HL-60 (cell line): ENCODE results near the gene TPD52L1.

Experiments
- DNase-seq, 2 experiments: peaks; one replicate each; pipeline ENCODE4 v3.0.0-alpha.2; 2010 to 2020; ENCODE audit warnings: low read depth in 1 of 2, low spot score in 1 of 2
- H3K27ac ChIP-seq: fragments of 250-450 bp; sonication (Bioruptor Pico); replicated peaks from 2 replicates; pipeline ENCODE4 v1.5.1; 2020; ENCODE audit warnings: mild to moderate bottlenecking, moderate library complexity
- H3K27me3 ChIP-seq: fragments of 250-450 bp; sonication (Bioruptor Pico); 2 replicates; pipeline ENCODE4 v1.5.1; 2021; ENCODE audit warnings: mild to moderate bottlenecking, moderate library complexity; ENCODE audit not compliant: insufficient read depth, poor library complexity, severe bottlenecking
- H3K4me3 ChIP-seq: replicated peaks from 2 replicates; pipeline ENCODE4 v1.5.1; 2011; ENCODE audit warnings: mild to moderate bottlenecking, control low read depth, low read length; ENCODE audit not compliant: insufficient read depth
- GABPA ChIP-seq: IDR thresholded peaks from 2 replicates; pipeline ENCODE4 v1.6.1; 2012; ENCODE audit warnings: low read depth
- POLR2AphosphoS5 ChIP-seq: IDR thresholded peaks from 2 replicates; pipeline ENCODE4 v1.6.1; 2012; ENCODE audit warnings: low read depth
- SPI1 ChIP-seq: IDR thresholded peaks from 2 replicates; pipeline ENCODE4 v1.6.1; 2012; ENCODE audit warnings: low read depth, mild to moderate bottlenecking, borderline replicate concordance
- TF ChIP-seq, protein P1 (sequence below): IDR thresholded peaks from one replicate; pipeline ENCODE4 v1.5.1; 2011; ENCODE audit warnings: low read length, control low read depth, inconsistent platforms; ENCODE audit not compliant: insufficient read depth
- TF ChIP-seq, protein P2 (sequence below): IDR thresholded peaks from 2 replicates; pipeline ENCODE4 v1.6.1; 2012; ENCODE audit warnings: low read depth; ENCODE audit not compliant: insufficient replicate concordance

Gene TPD52L1

DNA sequence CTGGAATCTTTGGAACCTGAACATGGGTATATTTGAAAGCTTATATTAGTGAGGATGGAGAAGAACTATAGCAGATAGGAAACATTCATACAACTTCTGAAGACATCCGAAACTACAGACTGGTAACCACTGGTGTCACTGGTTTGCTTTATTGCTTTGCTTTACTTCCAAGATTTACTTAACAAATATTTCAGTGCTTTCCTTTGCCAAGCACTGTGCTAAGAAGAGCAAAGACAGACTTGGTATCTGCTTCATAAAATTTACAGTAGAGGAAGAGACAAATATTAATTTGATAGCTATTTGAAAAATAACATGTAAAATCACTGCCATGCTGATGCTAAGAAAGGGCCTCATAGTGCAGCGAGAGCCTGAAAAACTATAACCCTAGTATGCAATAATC lies 1.8 kb downstream of the TPD52L1 start:
- Histone ChIP-seq H3K4me3 (no peak overlapping the region), H3K27ac (no peak overlapping the region), H3K27me3 (peaks cover 19% of the 10 kb centered on the region)
- no peak for DNase-seq
- TF ChIP-seq POLR2AphosphoS5 (no peak), GABPA (no peak), SPI1 (no peak)
- TF ChIP-seq, protein P1, sequence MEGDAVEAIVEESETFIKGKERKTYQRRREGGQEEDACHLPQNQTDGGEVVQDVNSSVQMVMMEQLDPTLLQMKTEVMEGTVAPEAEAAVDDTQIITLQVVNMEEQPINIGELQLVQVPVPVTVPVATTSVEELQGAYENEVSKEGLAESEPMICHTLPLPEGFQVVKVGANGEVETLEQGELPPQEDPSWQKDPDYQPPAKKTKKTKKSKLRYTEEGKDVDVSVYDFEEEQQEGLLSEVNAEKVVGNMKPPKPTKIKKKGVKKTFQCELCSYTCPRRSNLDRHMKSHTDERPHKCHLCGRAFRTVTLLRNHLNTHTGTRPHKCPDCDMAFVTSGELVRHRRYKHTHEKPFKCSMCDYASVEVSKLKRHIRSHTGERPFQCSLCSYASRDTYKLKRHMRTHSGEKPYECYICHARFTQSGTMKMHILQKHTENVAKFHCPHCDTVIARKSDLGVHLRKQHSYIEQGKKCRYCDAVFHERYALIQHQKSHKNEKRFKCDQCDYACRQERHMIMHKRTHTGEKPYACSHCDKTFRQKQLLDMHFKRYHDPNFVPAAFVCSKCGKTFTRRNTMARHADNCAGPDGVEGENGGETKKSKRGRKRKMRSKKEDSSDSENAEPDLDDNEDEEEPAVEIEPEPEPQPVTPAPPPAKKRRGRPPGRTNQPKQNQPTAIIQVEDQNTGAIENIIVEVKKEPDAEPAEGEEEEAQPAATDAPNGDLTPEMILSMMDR: no peak
- TF ChIP-seq, protein P2, sequence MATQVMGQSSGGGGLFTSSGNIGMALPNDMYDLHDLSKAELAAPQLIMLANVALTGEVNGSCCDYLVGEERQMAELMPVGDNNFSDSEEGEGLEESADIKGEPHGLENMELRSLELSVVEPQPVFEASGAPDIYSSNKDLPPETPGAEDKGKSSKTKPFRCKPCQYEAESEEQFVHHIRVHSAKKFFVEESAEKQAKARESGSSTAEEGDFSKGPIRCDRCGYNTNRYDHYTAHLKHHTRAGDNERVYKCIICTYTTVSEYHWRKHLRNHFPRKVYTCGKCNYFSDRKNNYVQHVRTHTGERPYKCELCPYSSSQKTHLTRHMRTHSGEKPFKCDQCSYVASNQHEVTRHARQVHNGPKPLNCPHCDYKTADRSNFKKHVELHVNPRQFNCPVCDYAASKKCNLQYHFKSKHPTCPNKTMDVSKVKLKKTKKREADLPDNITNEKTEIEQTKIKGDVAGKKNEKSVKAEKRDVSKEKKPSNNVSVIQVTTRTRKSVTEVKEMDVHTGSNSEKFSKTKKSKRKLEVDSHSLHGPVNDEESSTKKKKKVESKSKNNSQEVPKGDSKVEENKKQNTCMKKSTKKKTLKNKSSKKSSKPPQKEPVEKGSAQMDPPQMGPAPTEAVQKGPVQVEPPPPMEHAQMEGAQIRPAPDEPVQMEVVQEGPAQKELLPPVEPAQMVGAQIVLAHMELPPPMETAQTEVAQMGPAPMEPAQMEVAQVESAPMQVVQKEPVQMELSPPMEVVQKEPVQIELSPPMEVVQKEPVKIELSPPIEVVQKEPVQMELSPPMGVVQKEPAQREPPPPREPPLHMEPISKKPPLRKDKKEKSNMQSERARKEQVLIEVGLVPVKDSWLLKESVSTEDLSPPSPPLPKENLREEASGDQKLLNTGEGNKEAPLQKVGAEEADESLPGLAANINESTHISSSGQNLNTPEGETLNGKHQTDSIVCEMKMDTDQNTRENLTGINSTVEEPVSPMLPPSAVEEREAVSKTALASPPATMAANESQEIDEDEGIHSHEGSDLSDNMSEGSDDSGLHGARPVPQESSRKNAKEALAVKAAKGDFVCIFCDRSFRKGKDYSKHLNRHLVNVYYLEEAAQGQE: no peak

DNA sequence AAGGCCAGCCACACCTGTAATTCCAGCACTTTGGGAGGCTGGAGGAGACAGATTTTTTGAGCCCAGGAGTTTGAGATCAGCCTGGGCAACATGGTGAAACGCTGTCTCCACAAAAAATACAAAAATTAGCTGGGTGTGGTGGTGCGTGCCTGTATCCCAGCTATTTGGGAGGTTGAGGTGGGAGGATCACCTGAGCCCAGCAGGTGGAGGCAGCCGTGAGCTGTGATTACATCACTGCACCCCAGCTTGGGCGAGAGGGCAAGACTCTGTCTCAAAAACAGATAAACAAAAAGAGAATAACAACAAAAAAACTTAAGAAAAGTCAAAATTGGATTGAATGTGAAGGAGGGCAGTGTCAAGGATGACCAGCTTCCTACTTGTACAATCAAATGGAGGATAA lies 2.9 kb downstream of the TPD52L1 start:
- Histone ChIP-seq H3K27ac (no peak overlapping the region), H3K4me3 (no peak overlapping the region), H3K27me3 (peaks cover 19% of the 10 kb centered on the region)
- TF ChIP-seq GABPA (no peak), SPI1 (no peak)
- TF ChIP-seq, protein P1: no peak
- TF ChIP-seq, protein P2: no peak
- DNase-seq: no peak

DNA sequence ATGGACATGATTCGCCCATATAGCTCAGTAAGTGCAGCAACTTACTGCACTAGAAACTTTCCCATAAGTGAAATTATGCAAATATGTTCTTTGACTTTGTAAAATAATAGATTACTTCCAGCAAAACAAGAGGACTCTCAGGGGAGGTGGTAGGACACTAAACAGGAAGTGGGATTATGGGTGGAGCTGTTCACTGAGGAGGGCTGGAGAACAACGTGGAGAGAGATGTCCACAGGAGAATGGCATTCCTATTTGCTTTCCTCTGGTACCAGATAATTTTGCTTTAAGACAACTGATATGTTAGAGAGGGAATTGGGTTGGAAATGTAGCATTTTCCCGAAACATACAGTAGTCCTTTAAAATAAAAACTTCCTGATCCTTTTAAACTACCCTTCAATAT lies 3.7 kb downstream of the TPD52L1 start:
- peaks cover 19% of the 10 kb centered on the region for H3K27me3 ChIP-seq
- H3K27ac ChIP-seq: no peak overlapping the region
- DNase-seq: no peak
- no peak overlapping the region for H3K4me3 ChIP-seq
- TF ChIP-seq, protein P1: no peak
- TF ChIP-seq, protein P2: no peak
- no peak for TF ChIP-seq POLR2AphosphoS5
- no peak for TF ChIP-seq GABPA
- TF ChIP-seq SPI1: no peak
